GM12875 (cell line): ENCODE data around the gene NPSR1.
"Not testable (repeated sequence)": the region's sequence is repeated elsewhere in the genome, so short reads cannot be mapped to it uniquely, and the experiment has no call there.

Source experiments
- H3K4me3 ChIP-seq: one replicate; pipeline ENCODE4 v1.5.1; 2011; ENCODE audit warnings: low read depth, low read length, control low read depth
- TF ChIP-seq, protein P1 (sequence below): IDR thresholded peaks from 2 replicates; pipeline ENCODE4 v1.5.1; 2011; ENCODE audit warnings: low read depth, mild to moderate bottlenecking, control low read depth, inconsistent platforms, low read length, moderate library complexity, borderline replicate concordance; ENCODE audit not compliant: insufficient read depth

The NPSR1 gene

GRCh38 chr7:34875481-34875880 is 217.5 kb downstream of the NPSR1 start:
- no peak overlapping the region for H3K4me3 ChIP-seq
- TF ChIP-seq, protein P1, sequence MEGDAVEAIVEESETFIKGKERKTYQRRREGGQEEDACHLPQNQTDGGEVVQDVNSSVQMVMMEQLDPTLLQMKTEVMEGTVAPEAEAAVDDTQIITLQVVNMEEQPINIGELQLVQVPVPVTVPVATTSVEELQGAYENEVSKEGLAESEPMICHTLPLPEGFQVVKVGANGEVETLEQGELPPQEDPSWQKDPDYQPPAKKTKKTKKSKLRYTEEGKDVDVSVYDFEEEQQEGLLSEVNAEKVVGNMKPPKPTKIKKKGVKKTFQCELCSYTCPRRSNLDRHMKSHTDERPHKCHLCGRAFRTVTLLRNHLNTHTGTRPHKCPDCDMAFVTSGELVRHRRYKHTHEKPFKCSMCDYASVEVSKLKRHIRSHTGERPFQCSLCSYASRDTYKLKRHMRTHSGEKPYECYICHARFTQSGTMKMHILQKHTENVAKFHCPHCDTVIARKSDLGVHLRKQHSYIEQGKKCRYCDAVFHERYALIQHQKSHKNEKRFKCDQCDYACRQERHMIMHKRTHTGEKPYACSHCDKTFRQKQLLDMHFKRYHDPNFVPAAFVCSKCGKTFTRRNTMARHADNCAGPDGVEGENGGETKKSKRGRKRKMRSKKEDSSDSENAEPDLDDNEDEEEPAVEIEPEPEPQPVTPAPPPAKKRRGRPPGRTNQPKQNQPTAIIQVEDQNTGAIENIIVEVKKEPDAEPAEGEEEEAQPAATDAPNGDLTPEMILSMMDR = no peak

DNA sequence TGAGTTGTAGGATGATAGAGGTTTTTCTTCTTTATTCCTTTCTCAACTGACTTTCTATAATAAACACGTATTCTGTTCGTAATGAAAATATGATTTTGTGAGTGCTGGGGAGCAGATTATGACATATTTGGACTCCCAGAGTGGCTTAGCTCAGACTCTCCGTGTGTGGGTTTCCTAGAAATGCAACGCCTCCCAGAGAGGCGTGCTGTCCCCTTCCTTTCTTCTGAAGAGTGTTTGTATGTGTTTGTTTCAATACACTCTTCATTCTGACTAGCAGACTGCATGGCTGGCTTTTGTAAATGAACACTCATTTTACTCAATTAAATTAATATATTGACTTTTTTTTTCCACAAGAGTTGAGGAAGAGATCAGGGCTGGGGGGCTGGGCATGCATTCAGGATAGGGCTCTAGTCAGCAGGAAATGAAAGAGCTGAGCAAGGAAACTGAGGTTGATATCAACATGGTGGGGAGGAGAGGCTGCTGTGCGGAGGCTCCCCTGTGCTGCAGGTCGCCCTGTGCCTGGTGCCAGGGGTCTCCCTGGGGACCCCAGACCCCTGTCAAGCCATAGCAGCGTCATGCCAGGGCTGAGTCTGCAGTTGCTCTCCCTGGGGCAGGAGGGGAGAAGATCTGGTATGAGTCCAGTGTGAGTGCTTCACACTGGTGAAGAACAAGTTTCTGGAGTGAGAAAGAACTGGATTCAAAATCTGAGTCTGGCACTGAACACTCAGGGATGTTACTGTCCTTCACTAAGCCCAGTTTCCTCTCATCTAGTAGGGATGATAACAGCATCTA is 221.1 kb downstream of the NPSR1 start:
- H3K4me3 ChIP-seq = not testable (repeated sequence)

GRCh38 chr7:34879871-34880270 is 221.9 kb downstream of the NPSR1 start:
- H3K4me3 ChIP-seq = no peak overlapping the region
- TF ChIP-seq, protein P1 = no peak

- H3K4me3 ChIP-seq = not testable (repeated sequence)
Observed at GRCh38 chr7:34883855-34884254, 225.8 kb downstream of the NPSR1 start.

DNA sequence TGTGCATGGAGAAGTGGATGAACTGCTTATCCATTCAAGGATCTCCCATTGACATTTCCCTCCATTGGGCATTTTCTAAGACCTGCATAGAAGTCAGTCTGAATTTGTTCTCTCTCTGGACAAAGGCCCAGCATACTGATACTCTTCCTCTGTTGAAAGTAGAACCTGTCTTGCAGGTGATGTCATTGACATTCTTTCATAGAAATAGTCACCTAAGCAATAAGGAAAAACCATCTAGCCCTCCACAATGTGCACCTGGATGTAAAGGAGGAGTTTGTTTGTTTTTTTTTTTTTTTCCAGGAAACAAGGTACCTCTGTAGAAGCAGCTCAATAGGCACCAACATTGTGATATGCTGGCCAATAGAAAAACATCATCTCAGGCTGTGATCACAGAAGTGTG is 228.8 kb downstream of the NPSR1 start:
- TF ChIP-seq, protein P1 = no peak
- no peak overlapping the region for H3K4me3 ChIP-seq

DNA sequence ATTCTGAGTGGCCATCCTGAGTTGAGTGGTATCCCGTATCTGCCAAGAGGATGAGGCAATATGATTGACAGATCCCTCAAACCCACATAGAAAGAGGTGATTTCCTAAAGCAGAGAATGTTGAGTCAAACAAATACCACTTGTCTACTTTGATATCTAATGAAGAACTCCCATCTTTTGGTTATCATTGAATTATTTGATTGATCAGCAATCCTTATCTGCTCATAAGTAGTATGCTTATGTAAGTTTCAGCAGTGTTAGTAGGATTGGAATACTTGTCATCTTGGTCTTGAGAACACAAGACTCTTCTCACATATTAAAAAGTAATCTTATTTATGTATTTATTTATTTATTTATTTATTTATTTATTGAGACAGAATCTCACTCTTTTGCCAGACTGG is 231.9 kb downstream of the NPSR1 start:
- TF ChIP-seq, protein P1 = no peak

DNA sequence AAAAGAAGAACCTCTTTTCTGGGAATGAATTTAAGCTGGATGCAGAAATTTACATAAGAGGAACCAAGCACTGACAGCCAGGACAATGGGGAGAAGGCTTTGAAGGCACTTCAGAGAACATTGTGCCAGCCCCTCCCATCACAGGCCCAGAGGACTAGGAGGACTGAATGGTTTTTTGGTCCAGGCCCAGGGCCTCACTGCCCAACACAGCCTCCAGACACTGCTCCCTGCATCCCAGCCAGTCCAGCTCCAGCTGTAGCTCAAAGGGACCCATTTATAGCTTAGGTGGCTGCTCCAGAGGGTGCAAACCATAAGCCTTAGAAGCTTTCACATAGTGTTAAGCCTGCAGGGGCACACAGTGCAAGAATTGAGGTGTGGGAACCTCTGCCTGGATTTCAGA is 237.2 kb downstream of the NPSR1 start:
- no peak overlapping the region for H3K4me3 ChIP-seq
- TF ChIP-seq, protein P1 = no peak

More for the DNA sequence above, 231.9 kb downstream of the NPSR1 start:
- H3K4me3 ChIP-seq = no peak overlapping the region
